HepG2 (cell line): ENCODE data around the gene SLC25A19. TPM values are rescaled to one million over a fixed set of nuclear protein-coding genes. Genes with fewer than 3 reads are reported as not detected.

Experiments
- AKNA ChIP-seq: sonication (generic); formaldehyde crosslinking; IDR thresholded peaks from 2 replicates; pipeline ENCODE4 v1.4.0; 2020; ENCODE audit warnings: missing genetic modification reagents, borderline replicate concordance
- DR1 ChIP-seq: sonication (generic); formaldehyde crosslinking; IDR thresholded peaks from 2 replicates; pipeline ENCODE4 v1.8.0; 2021; ENCODE audit warnings: mild to moderate bottlenecking, missing genetic modification reagents, inconsistent platforms
- ETS1 ChIP-seq: sonication (generic); formaldehyde crosslinking; IDR thresholded peaks from 2 replicates; pipeline ENCODE4 v1.4.0; 2020; ENCODE audit warnings: missing genetic modification reagents
- FOXK1 ChIP-seq: sonication (generic); formaldehyde crosslinking; IDR thresholded peaks from 2 replicates; pipeline ENCODE4 v1.4.0; 2020; ENCODE audit warnings: low read depth, missing genetic modification reagents, borderline replicate concordance
- GPBP1L1 ChIP-seq: sonication (generic); formaldehyde crosslinking; IDR thresholded peaks from 2 replicates; pipeline ENCODE4 v1.5.0; 2020; ENCODE audit warnings: mild to moderate bottlenecking, missing genetic modification reagents
- PRPF4 ChIP-seq: fragments of 200-400 bp; formaldehyde crosslinking; IDR thresholded peaks from 2 replicates; pipeline ENCODE4 v1.6.1; 2016; ENCODE audit warnings: low read length, low read depth; ENCODE audit not compliant: poor library complexity, severe bottlenecking
- SP1 ChIP-seq, 2 experiments: fragments of 450-650 bp in 1 of 2; sonication (generic) in 1 of 2; formaldehyde crosslinking in 1 of 2; IDR thresholded peaks; 2 replicates each; pipeline versions ENCODE4 v1.4.0 to v1.6.1; 2016 to 2020; ENCODE audit warnings: missing genetic modification reagents in 1 of 2
- ZBTB38 ChIP-seq: sonication (generic); formaldehyde crosslinking; IDR thresholded peaks from 2 replicates; pipeline ENCODE4 v1.5.1; 2020; ENCODE audit warnings: mild to moderate bottlenecking, missing genetic modification reagents
- ZNF275 ChIP-seq: sonication (generic); formaldehyde crosslinking; IDR thresholded peaks from 2 replicates; pipeline ENCODE4 v1.8.0; 2022; ENCODE audit warnings: missing genetic modification reagents, mild to moderate bottlenecking, inconsistent platforms, borderline replicate concordance
- ZNF549 ChIP-seq: sonication (generic); formaldehyde crosslinking; IDR thresholded peaks from 2 replicates; pipeline ENCODE4 v1.5.0; 2020; ENCODE audit warnings: missing genetic modification reagents
- ZSCAN20 ChIP-seq: sonication (generic); formaldehyde crosslinking; IDR thresholded peaks from 2 replicates; pipeline ENCODE4 v1.4.0; 2020; ENCODE audit warnings: missing genetic modification reagents, mild to moderate bottlenecking, borderline replicate concordance
- ZSCAN9 ChIP-seq: IDR thresholded peaks from 2 replicates; pipeline ENCODE4 v1.6.1; 2016; ENCODE audit warnings: borderline replicate concordance
- polyA plus RNA-seq, 8 experiments: library from polyadenylated mRNA; depleted of rRNA in 3 of 8; stranded (reverse) in 7 of 8; unstranded in 1 of 8; fragments of >200 nt; fragmentation: Illumina TruSeq in 4 of 8; extraction: Trizol in 4 of 8; gene quantifications; 2 replicates each; pipeline versions ENCODE4 v1.2.1 to v1.2.3, GENCODE V29; 2011 to 2016; ENCODE audit warnings: low read depth in 4 of 8, missing spikeins in 1 of 8, mixed read lengths in 1 of 8; ENCODE audit not compliant: insufficient read depth in 1 of 8
- total RNA-seq, 5 experiments: library from RNA; depleted of rRNA; stranded (reverse); fragments of >200 nt; fragmentation: Illumina TruSeq; extraction: Trizol; gene quantifications; 2 replicates each; pipeline ENCODE4 v1.2.3, GENCODE V29; 2016; ENCODE audit warnings: low read depth in 1 of 5
- TF ChIP-seq, protein P1 (sequence below): sonication (generic); formaldehyde crosslinking; IDR thresholded peaks from 2 replicates; pipeline ENCODE4 v1.5.0; 2020; ENCODE audit warnings: mild to moderate bottlenecking, low read depth, missing genetic modification reagents, borderline replicate concordance
- TF ChIP-seq, protein P2 (sequence below): IDR thresholded peaks from 2 replicates; pipeline ENCODE4 v1.6.1; 2016; ENCODE audit warnings: control low read depth
- TF ChIP-seq, protein P3 (sequence below): sonication (generic); formaldehyde crosslinking; IDR thresholded peaks from 2 replicates; pipeline ENCODE4 v1.4.0; 2020; ENCODE audit warnings: missing genetic modification reagents

Gene SLC25A19
- total and polyA plus RNA-seq, 2 of the 13 experiments (the other 11 are each of a cell fraction or from before 2014, with no cell fraction given), result 24.4 to 41.4 TPM

DNA sequence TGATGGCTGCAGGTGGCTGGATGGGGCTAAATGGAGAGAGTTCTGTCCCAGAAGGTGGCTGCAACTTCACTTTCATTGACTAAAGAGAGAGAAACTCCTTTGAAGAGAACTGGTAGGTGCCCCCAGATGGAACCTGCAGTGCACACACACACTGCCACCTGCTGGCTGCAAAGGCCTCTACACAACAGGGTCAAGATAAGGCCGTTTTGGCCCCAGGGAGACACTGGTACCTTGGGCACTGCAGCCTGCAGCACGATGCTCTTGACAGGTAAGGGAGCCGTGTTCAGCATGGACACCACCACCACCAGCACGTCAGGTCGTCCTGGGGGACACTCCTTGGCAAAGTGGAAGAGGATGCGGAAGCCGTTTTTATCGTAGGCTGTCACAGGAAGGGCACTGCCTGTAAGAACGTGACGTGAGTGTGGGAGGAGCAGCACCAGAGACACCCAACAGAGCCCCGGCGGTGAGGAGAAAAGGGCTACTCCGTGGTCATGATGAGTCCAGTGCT lies 50.5 kb downstream of the SLC25A19 start (continued):
- TF ChIP-seq, protein P1, sequence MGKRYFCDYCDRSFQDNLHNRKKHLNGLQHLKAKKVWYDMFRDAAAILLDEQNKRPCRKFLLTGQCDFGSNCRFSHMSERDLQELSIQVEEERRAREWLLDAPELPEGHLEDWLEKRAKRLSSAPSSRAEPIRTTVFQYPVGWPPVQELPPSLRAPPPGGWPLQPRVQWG (CRISPR knock-in tag), result no peak
- TF ChIP-seq ZSCAN9 (CRISPR knock-in tag), result no peak
- no peak for TF ChIP-seq AKNA (CRISPR knock-in tag)
- peak; percentile 73 for TF ChIP-seq ZBTB38 (CRISPR knock-in tag)
- no peak for TF ChIP-seq ZNF549 (CRISPR knock-in tag)
- TF ChIP-seq, protein P2, sequence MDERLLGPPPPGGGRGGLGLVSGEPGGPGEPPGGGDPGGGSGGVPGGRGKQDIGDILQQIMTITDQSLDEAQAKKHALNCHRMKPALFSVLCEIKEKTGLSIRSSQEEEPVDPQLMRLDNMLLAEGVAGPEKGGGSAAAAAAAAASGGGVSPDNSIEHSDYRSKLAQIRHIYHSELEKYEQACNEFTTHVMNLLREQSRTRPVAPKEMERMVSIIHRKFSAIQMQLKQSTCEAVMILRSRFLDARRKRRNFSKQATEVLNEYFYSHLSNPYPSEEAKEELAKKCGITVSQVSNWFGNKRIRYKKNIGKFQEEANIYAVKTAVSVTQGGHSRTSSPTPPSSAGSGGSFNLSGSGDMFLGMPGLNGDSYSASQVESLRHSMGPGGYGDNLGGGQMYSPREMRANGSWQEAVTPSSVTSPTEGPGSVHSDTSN (CRISPR knock-in tag), result no peak
- no peak for TF ChIP-seq DR1 (CRISPR knock-in tag)
- TF ChIP-seq ZSCAN20 (CRISPR knock-in tag), result no peak
- TF ChIP-seq, protein P3, sequence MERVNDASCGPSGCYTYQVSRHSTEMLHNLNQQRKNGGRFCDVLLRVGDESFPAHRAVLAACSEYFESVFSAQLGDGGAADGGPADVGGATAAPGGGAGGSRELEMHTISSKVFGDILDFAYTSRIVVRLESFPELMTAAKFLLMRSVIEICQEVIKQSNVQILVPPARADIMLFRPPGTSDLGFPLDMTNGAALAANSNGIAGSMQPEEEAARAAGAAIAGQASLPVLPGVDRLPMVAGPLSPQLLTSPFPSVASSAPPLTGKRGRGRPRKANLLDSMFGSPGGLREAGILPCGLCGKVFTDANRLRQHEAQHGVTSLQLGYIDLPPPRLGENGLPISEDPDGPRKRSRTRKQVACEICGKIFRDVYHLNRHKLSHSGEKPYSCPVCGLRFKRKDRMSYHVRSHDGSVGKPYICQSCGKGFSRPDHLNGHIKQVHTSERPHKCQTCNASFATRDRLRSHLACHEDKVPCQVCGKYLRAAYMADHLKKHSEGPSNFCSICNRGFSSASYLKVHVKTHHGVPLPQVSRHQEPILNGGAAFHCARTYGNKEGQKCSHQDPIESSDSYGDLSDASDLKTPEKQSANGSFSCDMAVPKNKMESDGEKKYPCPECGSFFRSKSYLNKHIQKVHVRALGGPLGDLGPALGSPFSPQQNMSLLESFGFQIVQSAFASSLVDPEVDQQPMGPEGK (CRISPR knock-in tag), result peak; percentile 60; the same call in 1 of the 2 replicates
- TF ChIP-seq SP1 (IDR thresholded peaks at IDR 0.05), result no peak
- TF ChIP-seq SP1 (CRISPR knock-in tag; IDR thresholded peaks at IDR 0.05), result no peak
- TF ChIP-seq PRPF4, result no peak
- TF ChIP-seq GPBP1L1 (CRISPR knock-in tag), result no peak
- TF ChIP-seq ZNF275 (CRISPR knock-in tag), result no peak
- TF ChIP-seq FOXK1, result no peak
- no peak for TF ChIP-seq ETS1 (CRISPR knock-in tag)
